Neural crest cell (in vitro differentiated cells): ENCODE measurements around the gene ELMOD1. TPM values are rescaled to one million over a fixed set of nuclear protein-coding genes. Genes with fewer than 3 reads are reported as not detected.
A peak's percentile ranks its signal among the peaks of the same experiment; 100 is the strongest.
"Not testable (repeated sequence)": the region's sequence is repeated elsewhere in the genome, so short reads cannot be mapped to it uniquely, and the experiment has no call there.

Experiments
- DNase-seq: peaks from one replicate; pipeline ENCODE4 v3.0.0; 2021; ENCODE audit warnings: low read depth, mixed read lengths, low spot score
- H3K27ac Mint-ChIP-seq: one replicate; pipeline ENCODE4 v1.8.0; 2021; ENCODE audit warnings: mild to moderate bottlenecking, mixed read lengths; ENCODE audit not compliant: unreplicated experiment
- H3K27me3 Mint-ChIP-seq: 2 replicates; pipeline ENCODE4 v1.8.0; 2021; ENCODE audit warnings: low read depth, mild to moderate bottlenecking, mixed read lengths
- H3K36me3 Mint-ChIP-seq: 2 replicates; pipeline ENCODE4 v1.8.0; 2021; ENCODE audit warnings: low read depth, mild to moderate bottlenecking, mixed read lengths
- H3K4me1 Mint-ChIP-seq: 2 replicates; pipeline ENCODE4 v1.8.0; 2021; ENCODE audit warnings: mixed read lengths
- H3K4me3 Mint-ChIP-seq: one replicate; pipeline ENCODE4 v1.8.0; 2021; ENCODE audit warnings: mild to moderate bottlenecking, mixed read lengths
- H3K9me3 Mint-ChIP-seq: 2 replicates; pipeline ENCODE4 v1.8.0; 2021; ENCODE audit warnings: mixed read lengths
- total RNA-seq: library from RNA; stranded (reverse); gene quantifications from 2 replicates; pipeline ENCODE4 v1.2.1, GENCODE V29; 2021
- TF ChIP-seq, protein P1 (sequence below): fragments of 200-600 bp; sonication (generic); conservative IDR thresholded peaks from 2 replicates; pipeline ENCODE4 v1.5.0; 2021; ENCODE audit warnings: antibody characterized with exemption, mild to moderate bottlenecking

The ELMOD1 gene
- total RNA-seq, 1 donor from 2014 or later = 0.40 TPM

DNA sequence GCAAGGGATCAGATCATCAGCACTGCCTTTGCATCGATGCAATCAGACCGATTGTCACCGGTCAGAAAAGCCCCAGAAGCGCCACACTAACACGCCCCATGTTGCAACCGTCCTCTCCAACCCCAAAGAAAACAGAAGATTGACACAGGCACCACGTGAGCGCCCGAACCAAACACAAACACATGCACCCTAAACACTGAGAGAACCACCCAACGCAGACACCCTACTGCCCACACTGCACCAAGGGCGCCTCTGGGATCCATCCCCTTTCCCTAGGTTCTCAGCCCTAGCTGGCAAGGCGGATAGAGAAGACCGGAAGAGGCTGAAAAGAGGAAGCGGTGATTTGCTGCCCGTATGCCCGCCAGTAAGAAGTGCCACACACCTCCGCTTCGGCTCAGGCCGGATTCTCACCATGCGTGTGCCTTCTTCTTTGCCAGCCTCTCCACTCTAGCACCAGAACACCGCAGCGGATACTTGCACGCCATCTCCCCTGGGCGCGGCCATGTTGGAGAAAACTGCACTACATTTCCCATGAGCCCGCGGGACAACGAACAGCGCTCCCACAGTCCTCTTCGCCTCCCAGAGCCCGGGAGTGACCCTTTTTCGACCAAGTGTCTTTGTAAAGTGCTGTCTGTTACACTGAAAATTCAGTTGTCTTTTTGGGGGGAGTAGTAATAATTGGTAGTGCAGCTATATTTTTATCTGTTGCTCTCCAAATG lies 25.6 kb upstream of the ELMOD1 start, which contains the start of gene ALKBH8:
Gene ALKBH8 (minus strand): TSS at position 517 of the 719 bp plus-strand sequence. CDS start 4,842 bp downstream, outside the sequence.
- TF ChIP-seq, protein P1, sequence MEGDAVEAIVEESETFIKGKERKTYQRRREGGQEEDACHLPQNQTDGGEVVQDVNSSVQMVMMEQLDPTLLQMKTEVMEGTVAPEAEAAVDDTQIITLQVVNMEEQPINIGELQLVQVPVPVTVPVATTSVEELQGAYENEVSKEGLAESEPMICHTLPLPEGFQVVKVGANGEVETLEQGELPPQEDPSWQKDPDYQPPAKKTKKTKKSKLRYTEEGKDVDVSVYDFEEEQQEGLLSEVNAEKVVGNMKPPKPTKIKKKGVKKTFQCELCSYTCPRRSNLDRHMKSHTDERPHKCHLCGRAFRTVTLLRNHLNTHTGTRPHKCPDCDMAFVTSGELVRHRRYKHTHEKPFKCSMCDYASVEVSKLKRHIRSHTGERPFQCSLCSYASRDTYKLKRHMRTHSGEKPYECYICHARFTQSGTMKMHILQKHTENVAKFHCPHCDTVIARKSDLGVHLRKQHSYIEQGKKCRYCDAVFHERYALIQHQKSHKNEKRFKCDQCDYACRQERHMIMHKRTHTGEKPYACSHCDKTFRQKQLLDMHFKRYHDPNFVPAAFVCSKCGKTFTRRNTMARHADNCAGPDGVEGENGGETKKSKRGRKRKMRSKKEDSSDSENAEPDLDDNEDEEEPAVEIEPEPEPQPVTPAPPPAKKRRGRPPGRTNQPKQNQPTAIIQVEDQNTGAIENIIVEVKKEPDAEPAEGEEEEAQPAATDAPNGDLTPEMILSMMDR = no peak
- Mint-ChIP-seq H3K4me3 (peak within 1 kb of the TSS; percentile 97), H3K9me3 (no peaks in the 10 kb centered on the region), H3K27me3 (no peaks in the 10 kb centered on the region), H3K4me1 (peaks cover 31% of the 10 kb centered on the region), H3K27ac (peak within 1 kb of the TSS; percentile 98), H3K36me3 (no peaks in the 10 kb centered on the region)
- peak; percentile 67 for DNase-seq

DNA sequence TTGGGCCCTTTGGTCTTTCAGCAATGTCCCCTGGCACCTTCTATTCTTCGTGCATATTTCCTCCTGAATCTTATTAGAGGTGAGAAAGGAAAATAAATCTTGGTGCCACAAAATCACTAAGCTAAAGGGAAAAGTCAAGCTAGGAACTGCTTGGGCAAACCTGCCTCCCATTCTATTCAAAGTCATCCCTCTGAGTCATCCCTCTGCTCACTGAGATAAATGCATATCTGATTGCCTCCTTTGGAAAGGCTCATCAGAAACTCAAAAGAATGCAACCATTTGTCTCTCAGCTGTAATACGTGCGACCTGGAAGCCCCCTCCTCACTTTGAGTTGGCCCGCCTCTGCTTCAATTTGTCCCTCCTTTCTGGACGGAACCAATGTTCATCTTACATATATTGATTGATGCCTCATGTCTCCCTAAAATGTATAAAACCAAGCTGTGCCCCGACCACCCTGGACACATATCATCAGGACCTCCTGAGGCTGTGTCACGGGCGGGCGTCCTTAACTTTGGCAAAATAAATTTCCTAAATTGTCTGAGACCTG lies 24.9 kb upstream of the ELMOD1 start:
- H3K4me1 Mint-ChIP-seq = peaks cover 31% of the 10 kb centered on the region
- not testable (repeated sequence) for H3K36me3 Mint-ChIP-seq, DNase-seq, H3K9me3 Mint-ChIP-seq, H3K27ac Mint-ChIP-seq, H3K27me3 Mint-ChIP-seq
- H3K4me3 Mint-ChIP-seq = peak overlapping the region; percentile 97

DNA sequence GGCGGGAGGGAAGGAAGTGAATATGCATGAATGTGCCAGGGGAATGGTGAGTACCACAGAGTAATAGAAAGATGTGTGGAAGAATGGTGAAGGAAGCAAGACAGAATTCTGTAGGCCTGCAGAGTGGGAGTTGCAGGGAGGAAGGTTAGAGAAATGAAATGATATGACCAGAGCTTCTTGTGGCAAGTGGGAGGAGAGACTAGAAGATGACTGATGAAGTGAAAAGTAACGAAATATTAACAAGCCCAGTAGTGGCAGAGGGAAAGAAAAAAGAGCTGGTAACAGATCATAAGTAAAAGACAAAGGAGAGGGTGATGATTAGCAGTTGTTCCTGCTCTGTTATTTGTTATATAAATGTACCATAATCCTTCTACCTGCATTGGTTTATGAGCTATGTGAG lies 24.4 kb upstream of the ELMOD1 start:
- Mint-ChIP-seq H3K4me3 (peak overlapping the region; percentile 97), H3K4me1 (peaks cover 31% of the 10 kb centered on the region), H3K36me3 (no peaks in the 10 kb centered on the region), H3K9me3 (no peaks in the 10 kb centered on the region), H3K27me3 (no peaks in the 10 kb centered on the region), H3K27ac (no peak overlapping the region)
- TF ChIP-seq, protein P1 = no peak
- no peak for DNase-seq

DNA sequence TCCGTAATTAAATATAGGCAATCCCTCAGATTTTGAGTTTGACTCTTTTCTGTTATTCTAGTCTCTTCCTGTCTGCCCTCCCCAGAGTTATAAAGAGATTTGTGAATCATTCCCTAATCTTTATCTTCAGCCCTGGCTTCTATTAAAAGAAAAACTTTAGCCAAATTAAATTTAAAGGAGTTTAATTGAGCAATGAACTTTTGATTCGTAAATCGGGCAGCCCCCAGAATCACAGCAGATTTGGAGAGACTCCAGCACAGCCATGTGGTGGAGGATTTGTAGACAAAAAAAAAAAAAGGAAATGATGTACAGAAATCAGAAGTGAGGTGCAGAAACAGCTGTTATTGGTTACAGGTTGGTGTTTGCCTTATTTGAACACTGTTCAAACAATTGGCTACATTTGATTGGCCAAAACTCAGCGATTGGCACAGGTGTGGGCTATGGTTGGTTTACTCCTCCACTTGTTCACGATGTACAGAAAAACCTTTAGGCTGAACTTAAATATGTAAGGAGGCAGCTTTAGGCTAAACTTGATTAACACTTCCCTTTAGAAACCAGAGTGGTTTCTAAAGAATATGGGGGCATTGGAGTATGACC lies 23.1 kb upstream of the ELMOD1 start:
- TF ChIP-seq, protein P1 = no peak
- Mint-ChIP-seq H3K9me3 (no peaks in the 10 kb centered on the region), H3K4me3 (peak overlapping the region; percentile 3), H3K27ac (no peak overlapping the region), H3K27me3 (no peaks in the 10 kb centered on the region), H3K4me1 (peaks cover 31% of the 10 kb centered on the region), H3K36me3 (no peaks in the 10 kb centered on the region)
- DNase-seq = no peak

DNA sequence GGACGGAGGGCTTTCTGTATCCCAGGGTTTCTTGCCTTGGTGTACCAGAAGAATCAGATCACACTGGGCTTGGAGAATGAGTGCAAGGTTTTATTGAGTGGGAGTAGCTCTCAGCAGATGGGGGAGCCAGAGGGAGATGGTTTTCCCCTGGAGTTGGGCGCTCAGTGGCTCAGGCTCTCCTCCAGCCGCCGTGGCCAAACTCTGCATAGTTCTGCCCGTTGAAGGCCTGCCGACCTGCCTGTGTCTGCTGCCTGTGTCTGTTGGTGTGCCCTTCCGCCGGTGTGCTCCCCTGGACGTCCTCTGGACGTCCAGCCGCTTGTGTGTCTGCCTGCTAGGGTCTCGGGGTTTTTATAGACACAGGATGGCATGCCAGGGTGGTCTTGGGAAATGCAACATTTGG lies 20.9 kb upstream of the ELMOD1 start:
- TF ChIP-seq, protein P1 = no peak
- Mint-ChIP-seq H3K36me3 (no peaks in the 10 kb centered on the region), H3K9me3 (no peaks in the 10 kb centered on the region), H3K4me1 (peaks cover 16% of the 10 kb centered on the region), H3K4me3 (no peak overlapping the region), H3K27ac (no peak overlapping the region), H3K27me3 (no peaks in the 10 kb centered on the region)
- no peak for DNase-seq

DNA sequence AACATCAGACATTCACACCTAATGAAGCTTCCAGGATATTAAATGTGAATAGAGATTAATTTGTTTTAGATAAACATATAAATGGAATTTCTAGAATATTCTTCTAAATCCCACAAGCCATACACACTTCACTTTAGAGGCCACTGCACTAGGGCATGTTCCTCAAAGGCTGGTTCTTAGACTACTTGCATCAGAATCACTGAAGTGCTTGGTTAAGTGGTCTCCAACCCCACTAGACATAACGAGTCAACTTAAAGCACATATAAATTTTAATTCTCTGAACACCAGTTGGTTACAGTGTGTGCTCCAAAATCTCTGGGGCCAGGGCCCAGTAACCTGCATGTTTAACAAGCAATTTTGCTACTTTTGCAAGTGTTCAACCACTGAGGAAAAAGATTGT lies 17.5 kb upstream of the ELMOD1 start:
- TF ChIP-seq, protein P1 = no peak
- H3K27me3 Mint-ChIP-seq = no peaks in the 10 kb centered on the region
- H3K9me3 Mint-ChIP-seq = no peaks in the 10 kb centered on the region
- no peaks in the 10 kb centered on the region for H3K36me3 Mint-ChIP-seq
- no peak overlapping the region for H3K4me3 Mint-ChIP-seq
- no peak overlapping the region for H3K27ac Mint-ChIP-seq
- no peaks in the 10 kb centered on the region for H3K4me1 Mint-ChIP-seq
- no peak for DNase-seq
